ENCODE results near the gene TMEM270. TPM values are rescaled to one million over a fixed set of nuclear protein-coding genes. Genes with fewer than 3 reads are reported as not detected.

Gene TMEM270
- total RNA-seq, 1 donor from 2014 or later, result not detected

Other genes starting within 250 kb of the TMEM270 start
- gene MLXIPL, start 236.6 kb upstream of the TMEM270 start, total RNA-seq, result 6.4 TPM
- 3.0 TPM for gene VPS37D, start 193.3 kb upstream of the TMEM270 start, total RNA-seq
- gene DNAJC30, start 177.7 kb upstream of the TMEM270 start, total RNA-seq, result 13.8 TPM
- 81.1 TPM for gene BUD23, start 177.6 kb upstream of the TMEM270 start, total RNA-seq
- 1.6 TPM for gene STX1A, start 141.5 kb upstream of the TMEM270 start, total RNA-seq
- gene ABHD11, start 122.4 kb upstream of the TMEM270 start, total RNA-seq, result 21.5 TPM
- not detected for gene CLDN3, start 90.9 kb upstream of the TMEM270 start, total RNA-seq
- not detected for gene CLDN4, start 30.2 kb upstream of the TMEM270 start, total RNA-seq
- 0.27 TPM for gene METTL27, start 18.6 kb upstream of the TMEM270 start, total RNA-seq
- 29.9 TPM for gene ELN, start 167.0 kb downstream of the TMEM270 start, total RNA-seq
- 8.7 TPM for gene LIMK1, start 222.6 kb downstream of the TMEM270 start, total RNA-seq

Data from Right ventricle myocardium inferior (tissue), 1 donor.